GM20431 (cell line): ENCODE data around the gene SREK1.
"Not testable (repeated sequence)": the region's sequence is repeated elsewhere in the genome, so short reads cannot be mapped to it uniquely, and the experiment has no call there.

Experiments used
- in situ Hi-C: fragments of 300-500 bp; cut with MseI, MboI; formaldehyde crosslinking; loops from one replicate; pipeline ENCODE4 v1.15.0; 2020; ENCODE audit warnings: low sequenced_read_pairs; ENCODE audit not compliant: unreplicated experiment

The SREK1 gene

GRCh38 chr5:66207800-66208561, 63.9 kb downstream of the SREK1 start:
- in situ Hi-C loops: no loop called here

GRCh38 chr5:66209350-66209749, 65.2 kb downstream of the SREK1 start:
- in situ Hi-C loops: no loop called here

- in situ Hi-C loops: no loop called here
Measured at GRCh38 chr5:66209794-66210193, 65.7 kb downstream of the SREK1 start.

GRCh38 chr5:66213533-66213932, 69.4 kb downstream of the SREK1 start:
- in situ Hi-C loops: no loop called here

GRCh38 chr5:66222455-66222854, 78.4 kb downstream of the SREK1 start:
- in situ Hi-C loops: no loop called here

- in situ Hi-C loops: not testable (repeated sequence)
Measured at GRCh38 chr5:66222896-66223295, 78.8 kb downstream of the SREK1 start.

- in situ Hi-C loops: no loop called here
Measured at GRCh38 chr5:66223637-66224036, 79.5 kb downstream of the SREK1 start.

- in situ Hi-C loops: no loop called here
Measured at GRCh38 chr5:66224274-66224673, 80.2 kb downstream of the SREK1 start.

GRCh38 chr5:66224773-66225553, 80.9 kb downstream of the SREK1 start:
- in situ Hi-C loops: no loop called here

GRCh38 chr5:66230551-66230950, 86.5 kb downstream of the SREK1 start:
- in situ Hi-C loops: no loop called here

- in situ Hi-C loops: no loop called here
Measured at GRCh38 chr5:66231508-66231907, 87.4 kb downstream of the SREK1 start.

GRCh38 chr5:66232275-66232674, 88.2 kb downstream of the SREK1 start:
- in situ Hi-C loops: no loop called here

- in situ Hi-C loops: no loop called here
Measured at GRCh38 chr5:66232706-66233445, 88.8 kb downstream of the SREK1 start.
